GM21825 (cell line): ENCODE measurements around the gene TTLL4.

Experiments used
- ATAC-seq: cut with Tn5 transposase; IDR thresholded peaks from one replicate; pipeline ENCODE4 v1.9.1; 2021; ENCODE audit warnings: mild to moderate bottlenecking, moderate library complexity; ENCODE audit not compliant: unreplicated experiment

TTLL4 gene

DNA sequence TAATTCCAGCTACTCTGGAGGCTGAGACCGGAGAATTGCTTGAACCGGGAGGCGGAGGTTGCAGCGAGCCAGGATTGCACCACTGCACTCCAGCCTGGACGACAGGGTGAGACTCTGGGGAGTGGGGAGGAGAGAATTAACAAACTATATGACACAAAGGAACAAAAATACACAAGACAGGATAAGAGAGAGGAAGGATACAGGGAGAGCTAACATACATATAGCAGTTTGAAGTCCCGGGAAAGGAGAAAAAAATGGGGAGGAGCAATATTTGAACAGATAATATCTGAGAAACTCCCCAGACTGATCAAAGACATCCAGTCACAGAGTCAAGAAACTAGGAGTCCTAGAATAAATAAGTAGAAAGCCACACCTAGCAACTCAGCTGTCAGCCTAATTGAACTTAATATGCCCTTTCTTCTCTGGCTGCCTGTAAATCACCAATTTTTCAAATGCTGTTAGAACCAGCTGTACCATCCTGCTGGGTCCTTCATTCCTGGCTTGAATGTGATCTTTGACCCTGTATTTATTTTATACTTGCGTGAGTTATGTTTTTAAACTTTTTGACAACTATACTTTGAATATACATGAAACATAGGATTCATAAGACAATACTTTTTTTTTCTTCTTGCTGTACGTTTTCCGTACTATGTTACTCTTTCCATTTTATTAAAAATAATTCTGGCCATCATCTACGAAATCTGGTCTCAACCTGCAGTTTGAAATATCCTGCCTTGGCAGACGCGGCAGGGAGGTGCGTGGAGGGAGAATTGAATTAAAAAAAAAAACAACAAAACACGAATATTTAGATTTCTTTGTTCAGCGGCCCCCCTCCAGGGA is 70.4 kb downstream of the TTLL4 start:
- ATAC-seq = no peak

DNA sequence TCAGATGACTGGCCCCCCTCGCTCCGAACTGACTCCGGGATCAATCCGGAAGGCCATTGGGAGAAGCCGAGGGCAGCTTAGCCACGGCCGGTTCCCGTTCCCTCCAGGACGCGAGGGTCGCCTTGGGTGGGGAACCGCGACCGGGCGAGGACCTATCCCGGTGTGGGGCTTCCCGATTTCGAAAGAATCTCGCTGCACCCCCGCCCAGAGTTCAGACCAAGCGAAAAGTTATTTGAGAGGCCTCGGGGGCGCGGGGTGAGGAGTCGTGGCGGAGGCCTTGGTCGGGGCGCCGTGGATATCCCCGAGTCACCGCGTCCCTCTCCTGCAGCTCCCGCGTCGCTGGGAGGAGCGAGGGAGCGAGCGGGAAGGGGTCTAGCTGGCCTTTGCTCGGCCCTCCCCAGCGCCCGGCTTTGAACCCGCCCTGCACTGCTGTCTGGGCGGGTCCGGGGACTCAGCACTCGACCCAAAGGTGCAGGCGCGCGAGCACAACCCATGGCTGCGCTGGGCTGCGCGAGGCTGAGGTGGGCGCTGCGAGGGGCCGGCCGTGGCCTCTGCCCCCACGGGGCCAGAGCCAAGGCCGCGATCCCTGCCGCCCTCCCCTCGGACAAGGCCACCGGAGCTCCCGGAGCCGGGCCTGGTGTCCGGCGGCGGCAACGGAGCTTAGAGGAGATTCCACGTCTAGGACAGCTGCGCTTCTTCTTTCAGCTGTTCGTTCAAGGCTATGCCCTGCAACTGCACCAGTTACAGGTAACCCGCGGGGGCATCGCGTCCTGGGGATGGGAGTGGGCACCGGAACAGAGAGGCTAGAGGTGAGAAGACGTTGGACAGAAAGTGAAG is 71.3 kb downstream of the TTLL4 start, which contains the start of gene CYP27A1:
CYP27A1 (plus strand) TSS at position 457 of the 837 bp plus-strand sequence; CDS start at position 493, 36 bp downstream.
- ATAC-seq = no peak

DNA sequence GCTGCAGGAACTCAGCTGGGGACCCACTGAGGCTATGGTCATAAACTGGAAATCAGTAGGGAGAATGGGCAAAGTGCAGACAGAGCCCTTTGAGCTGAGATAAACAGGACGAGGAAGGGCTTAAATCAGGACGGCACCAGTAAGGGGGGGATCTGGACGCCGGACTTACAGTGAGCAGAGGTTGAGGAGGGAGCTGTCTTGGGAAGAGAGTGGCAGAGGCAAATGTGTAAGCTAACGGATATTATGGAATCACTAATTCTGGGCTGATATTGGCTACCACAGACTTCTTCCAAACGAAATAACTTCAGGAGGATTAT is 71.9 kb downstream of the TTLL4 start:
- ATAC-seq = no peak

DNA sequence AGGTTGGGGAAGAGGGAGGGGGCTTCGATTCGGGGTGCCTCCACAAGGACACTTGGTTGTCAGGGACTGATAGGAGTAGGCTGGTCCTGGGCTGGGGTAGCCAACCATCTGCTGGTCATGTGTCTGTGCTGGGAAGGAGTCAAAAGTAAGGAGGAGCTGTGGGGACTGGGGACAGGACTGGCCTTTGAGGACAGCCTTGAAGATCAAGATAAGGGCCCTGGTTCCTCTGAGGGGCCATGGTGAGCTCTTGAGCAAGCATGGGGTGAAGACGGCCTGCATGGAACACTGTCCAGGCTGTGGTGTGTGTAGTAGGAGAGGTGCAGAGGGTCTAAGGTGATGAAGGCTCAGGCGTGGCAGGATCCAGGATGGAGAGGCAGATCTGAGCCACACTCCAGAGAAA is 73.1 kb downstream of the TTLL4 start:
- ATAC-seq = no peak

DNA sequence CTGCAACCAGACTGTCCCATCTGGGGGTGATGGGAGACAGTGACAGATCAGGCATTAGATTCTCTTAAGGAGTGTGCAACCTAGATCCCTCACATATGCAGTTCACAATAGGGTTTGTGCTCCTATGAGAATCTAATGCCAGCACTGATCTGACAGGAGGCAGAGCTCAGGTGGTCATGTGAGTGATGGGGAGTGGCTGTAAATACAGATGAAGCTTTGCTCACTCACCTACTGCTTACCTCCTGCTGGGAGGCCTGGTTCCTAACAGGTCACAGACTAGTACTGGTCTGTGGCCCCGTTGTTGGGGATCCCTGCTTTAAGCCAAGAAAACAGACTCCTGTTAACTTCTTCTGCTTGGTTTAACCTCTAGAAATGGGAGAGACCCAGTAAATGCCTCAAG is 74.5 kb downstream of the TTLL4 start:
- ATAC-seq = no peak

DNA sequence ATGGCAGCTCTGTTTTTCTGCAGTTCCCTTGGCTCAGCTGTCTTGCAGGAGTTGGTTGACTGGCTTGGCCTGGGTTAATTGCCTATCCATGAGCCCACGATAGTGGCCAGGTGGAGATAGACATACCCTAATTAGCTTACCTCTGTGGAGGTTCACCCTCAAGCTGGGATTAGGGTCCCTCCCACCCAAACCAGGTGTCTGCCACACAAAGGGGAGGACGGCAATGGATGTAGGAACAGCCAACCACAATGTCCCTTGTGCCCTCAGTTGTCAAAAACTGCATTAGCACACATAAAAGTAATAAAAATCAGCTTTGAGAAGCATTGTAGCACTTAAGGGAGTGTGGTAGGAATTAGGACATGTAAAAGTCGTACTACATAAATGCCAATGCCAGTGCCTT is 75.5 kb downstream of the TTLL4 start:
- ATAC-seq = no peak

DNA sequence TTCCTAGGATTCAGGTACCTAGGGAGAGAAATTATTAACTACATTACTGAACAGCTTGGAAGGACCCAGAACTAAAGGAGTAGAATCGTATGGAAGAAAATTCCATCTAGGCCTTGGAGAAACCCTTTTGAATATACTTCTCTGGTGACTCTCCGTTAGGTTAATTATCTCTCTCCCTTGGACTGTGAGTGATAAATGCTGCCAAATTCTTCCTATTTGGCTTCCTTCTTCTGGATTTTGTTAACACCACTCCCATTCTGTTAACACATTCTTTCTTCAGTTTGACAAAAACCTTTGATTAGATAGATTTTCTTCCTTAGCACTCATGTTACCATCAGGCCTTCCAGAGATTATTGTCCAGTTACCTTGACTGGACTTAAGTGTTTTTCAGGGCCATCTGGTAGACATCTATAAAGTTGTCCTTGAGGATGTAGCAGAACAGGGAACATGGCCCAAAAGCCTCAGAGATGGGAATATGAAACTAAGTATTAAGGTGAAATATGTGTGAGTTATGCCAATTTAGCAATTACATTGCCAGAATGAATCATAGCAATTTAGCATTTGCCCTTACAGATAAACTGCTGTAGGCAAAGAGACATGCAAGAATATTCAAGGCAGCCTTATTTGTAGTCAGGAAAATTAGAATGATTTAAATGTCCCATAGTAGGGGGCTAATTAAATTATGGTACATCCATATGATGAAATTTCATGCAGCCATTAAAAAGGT is 78.1 kb downstream of the TTLL4 start:
- ATAC-seq = no peak

DNA sequence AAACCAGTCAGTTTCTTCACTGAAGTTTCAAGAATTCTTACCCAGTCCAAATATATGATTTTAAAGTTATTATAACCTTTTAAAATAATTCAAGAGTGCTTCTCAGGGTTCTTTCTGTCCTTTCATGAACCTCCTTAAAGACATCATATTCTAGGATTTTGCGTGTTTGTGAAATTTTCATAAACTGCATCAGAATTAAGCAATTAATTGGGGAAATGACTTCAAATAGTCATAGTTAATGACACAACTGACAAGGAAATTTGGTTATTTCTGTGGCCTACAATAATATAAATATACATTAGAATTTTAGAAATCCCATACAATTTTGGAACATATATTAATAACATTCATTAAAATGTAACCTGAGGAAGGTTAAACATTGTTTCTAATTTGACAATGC is 81.8 kb downstream of the TTLL4 start:
- no peak for ATAC-seq

DNA sequence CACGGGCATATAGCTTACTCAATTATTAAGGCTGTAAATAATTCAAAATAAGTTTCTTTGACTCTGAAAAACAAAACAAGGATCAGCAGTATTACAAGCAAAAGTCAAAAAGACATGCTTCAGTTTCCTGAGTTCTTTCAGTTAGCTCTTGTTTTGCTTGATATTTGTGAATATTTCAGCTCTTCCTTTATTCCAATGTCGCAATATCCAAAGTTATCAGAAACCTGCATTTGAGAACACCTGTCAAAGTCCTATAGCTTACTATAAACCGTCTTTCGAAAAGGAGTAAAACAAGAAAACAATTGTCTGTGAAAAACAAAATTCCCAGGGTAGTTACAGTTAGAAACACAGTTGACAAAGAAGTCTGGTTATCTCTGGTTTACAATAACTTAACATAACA is 86.1 kb downstream of the TTLL4 start:
- ATAC-seq = no peak

DNA sequence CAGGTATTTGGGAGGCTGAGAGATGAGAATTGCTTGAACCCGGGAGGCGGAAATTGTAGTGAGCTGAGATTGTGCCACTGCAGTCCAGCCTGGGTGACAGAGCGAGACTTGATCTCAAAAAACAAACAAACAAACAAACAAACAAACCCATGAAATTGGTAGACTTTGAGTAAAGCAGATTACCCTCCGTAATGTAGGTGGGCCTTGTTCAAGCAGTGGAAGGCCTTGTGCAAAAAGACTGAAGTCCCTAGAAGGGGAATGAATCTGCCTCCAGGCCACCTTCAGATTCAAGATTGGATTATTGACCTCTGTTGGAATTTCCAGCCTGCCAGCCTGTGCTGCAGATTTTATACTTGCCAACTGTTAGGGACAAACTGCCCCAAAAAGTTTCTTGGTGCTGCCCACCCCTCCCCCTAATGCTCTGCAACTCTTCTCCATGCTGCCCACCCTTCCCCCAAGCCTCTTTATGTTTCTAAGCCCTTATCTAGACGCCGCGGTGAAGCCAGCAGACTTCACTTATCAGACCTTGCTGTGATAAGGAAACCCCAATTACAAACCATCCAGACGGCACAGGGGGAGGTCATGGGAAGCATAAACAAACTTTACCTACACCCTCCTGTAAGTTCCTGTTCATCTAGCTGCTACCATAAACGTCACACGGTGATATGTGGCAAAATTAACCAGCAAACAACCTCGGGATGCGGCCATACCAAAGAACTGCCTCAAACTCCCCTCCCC is 88.3 kb downstream of the TTLL4 start:
- ATAC-seq = no peak

DNA sequence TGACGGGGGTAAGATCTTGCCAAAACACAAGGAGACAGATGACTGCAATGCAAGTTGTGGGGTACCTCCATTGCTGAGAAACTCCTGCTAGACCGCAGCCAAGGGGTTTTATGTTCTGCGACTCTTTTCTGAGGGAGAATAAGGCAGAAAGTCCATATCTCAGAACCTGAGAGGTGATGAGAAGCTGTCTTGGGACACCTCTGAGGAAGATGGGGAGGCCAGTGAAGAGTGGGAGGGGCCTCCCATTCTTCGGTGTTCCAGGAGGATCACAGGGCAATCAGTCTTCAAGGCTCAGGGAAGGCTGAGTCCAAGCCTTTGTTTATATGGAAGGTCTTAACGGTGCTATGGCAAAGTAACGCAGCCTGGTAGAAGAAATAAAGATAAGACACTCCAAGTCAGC is 89.4 kb downstream of the TTLL4 start:
- ATAC-seq = no peak

DNA sequence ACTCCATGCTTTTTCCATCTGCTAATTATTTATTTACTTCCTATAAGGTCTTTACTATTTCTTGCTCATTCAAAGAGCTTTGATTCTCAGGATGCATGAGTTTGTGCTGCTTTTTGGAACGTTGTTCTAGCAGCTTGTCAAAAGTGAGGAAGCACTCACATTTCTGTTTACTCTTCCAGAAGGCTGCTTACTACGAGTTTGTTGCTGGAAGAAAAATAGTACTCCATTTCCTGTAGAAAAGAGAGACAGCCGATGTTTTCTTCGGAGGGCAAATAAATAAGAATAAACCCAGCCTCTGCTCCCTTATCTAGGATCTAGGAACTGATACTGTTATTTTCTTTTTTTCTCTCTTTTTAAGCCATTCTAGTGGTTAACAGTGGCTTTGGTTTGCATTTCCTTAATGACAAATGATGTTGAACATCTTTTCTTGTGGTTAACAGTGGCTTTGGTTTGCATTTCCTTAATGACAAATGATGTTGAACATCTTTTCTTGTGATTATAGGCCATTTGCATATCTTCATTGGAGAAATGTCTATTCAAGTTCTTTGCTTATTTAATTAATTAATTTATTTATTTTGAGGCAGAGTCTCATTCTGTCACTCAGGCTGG is 91.9 kb downstream of the TTLL4 start:
- no peak for ATAC-seq

DNA sequence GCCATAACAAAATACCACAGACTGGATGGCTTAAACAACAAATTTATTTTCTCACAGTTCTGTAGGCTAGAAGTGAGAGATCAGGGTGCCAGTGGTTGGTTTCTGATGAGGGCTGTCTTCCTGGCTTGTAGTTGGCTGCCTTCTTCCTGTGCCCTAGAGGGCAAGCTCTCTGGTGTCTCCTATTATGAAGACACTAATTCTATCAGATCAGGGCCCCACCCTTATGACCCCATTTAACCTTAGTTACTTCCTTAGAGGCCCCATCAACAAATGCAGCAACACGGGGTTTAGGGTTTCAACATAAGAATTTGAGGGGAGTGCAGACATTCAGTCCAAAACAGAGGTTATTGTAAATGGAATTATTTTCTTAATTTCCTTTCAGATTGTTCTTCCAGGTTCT is 94.2 kb downstream of the TTLL4 start:
- no peak for ATAC-seq
